Measurements from ENCODE around the gene PSMC3IP.

DNA sequence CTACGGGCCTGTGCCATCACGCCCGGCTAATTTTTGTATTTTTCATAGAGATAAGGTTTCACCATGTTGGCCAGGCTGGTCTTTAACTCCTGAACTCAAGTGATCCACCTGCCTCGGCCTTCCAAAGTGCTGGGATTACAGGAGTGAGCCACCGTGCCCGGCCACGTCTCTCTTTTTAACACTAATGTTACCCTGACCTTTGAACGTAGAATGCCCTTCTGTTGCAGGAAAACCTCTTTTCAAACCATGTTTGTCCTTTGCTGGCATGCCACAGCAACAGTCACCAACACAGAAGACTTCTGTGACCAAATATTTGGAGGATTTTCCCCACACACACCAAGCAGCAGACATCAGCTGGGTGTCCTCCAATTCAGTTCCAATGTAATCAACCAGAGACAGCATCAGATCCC is 32.6 kb downstream of the PSMC3IP start:
- TF ChIP-seq, protein P1, sequence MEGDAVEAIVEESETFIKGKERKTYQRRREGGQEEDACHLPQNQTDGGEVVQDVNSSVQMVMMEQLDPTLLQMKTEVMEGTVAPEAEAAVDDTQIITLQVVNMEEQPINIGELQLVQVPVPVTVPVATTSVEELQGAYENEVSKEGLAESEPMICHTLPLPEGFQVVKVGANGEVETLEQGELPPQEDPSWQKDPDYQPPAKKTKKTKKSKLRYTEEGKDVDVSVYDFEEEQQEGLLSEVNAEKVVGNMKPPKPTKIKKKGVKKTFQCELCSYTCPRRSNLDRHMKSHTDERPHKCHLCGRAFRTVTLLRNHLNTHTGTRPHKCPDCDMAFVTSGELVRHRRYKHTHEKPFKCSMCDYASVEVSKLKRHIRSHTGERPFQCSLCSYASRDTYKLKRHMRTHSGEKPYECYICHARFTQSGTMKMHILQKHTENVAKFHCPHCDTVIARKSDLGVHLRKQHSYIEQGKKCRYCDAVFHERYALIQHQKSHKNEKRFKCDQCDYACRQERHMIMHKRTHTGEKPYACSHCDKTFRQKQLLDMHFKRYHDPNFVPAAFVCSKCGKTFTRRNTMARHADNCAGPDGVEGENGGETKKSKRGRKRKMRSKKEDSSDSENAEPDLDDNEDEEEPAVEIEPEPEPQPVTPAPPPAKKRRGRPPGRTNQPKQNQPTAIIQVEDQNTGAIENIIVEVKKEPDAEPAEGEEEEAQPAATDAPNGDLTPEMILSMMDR (IDR thresholded peaks at IDR 0.05), result no peak
- no peak for TF ChIP-seq POLR2A (IDR thresholded peaks at IDR 0.05)
- no peak for TF ChIP-seq EP300 (IDR thresholded peaks at IDR 0.05)
- no peak for TF ChIP-seq POLR2AphosphoS5 (IDR thresholded peaks at IDR 0.05)

All from upper lobe of left lung (tissue), 4 donors.